Adrenal gland (tissue), 12 donors: ENCODE data around the gene PCARE. TPM values are rescaled to one million over a fixed set of nuclear protein-coding genes. Genes with fewer than 3 reads are reported as not detected.

Experiments used
- DNase-seq, 7 donors: peaks; one replicate each; pipeline ENCODE4 v3.0.0-alpha.2; 2019 to 2020
- H3K27ac ChIP-seq, 5 donors: fragments of 200-600 bp; sonication (generic) in 4 of 5; 1 replicate in 3 of 5; 2 replicates in 2 of 5; pipeline versions ENCODE4 v1.5.1 to v1.8.0; 2016 to 2020; ENCODE audit warnings: mild to moderate bottlenecking in 1 of 5
- H3K27me3 ChIP-seq: fragments of 200-600 bp; 2 replicates; pipeline ENCODE4 v1.8.0; 2021
- H3K36me3 ChIP-seq, 2 donors: fragments of 200-600 bp; replicated peaks in 1 of 2; 1 replicate in 1 of 2; 2 replicates in 1 of 2; pipeline versions ENCODE4 v1.5.1 to v1.8.0; 2018 to 2022
- H3K4me1 ChIP-seq, 2 donors: fragments of 200-600 bp; replicated peaks in 1 of 2; 1 replicate in 1 of 2; 2 replicates in 1 of 2; pipeline versions ENCODE4 v1.5.1 to v1.8.0; 2018 to 2021
- H3K4me3 ChIP-seq, 4 donors: fragments of 200-600 bp; sonication (generic) in 3 of 4; one replicate each; pipeline ENCODE4 v1.5.1; 2016 to 2018
- H3K9me3 ChIP-seq, 3 donors: fragments of 200-600 bp; sonication (generic) in 1 of 3; replicated peaks in 1 of 3; 1 replicate in 2 of 3; 2 replicates in 1 of 3; pipeline versions ENCODE4 v1.5.1 to v1.8.0; 2016 to 2021
- CTCF ChIP-seq, 6 experiments: fragments of 450-650 bp in 4 of 6; fragments of 200-600 bp in 2 of 6; sonication (generic) in 1 of 6; IDR thresholded peaks; 1 replicate in 5 of 6; 2 replicates in 1 of 6; pipeline versions ENCODE4 v1.5.1 to v1.8.0; 2016 to 2021; ENCODE audit warnings: antibody characterized with exemption in 6 of 6, mild to moderate bottlenecking in 2 of 6, moderate library complexity in 1 of 6
- POLR2A ChIP-seq, 2 donors: fragments of 450-650 bp; IDR thresholded peaks; one replicate each; pipeline ENCODE4 v1.6.1; 2017; ENCODE audit warnings: antibody characterized with exemption in 2 of 2, mild to moderate bottlenecking in 2 of 2, moderate library complexity in 1 of 2
- WGBS, 4 donors: extraction: QIAGEN DNeasy Blood & Tissue Kit in 2 of 4; methylation state at CpG; one replicate each; pipeline versions ENCODE4 v1.1.5 to v1.1.7; 2013 to 2017; 5-methylcytosine and 5-hydroxymethylcytosine counted together
- intact Hi-C, 2 donors: fragments of 100-400 bp; cut with DNase I; formaldehyde crosslinking; loops; one replicate each; pipeline versions ENCODE4 v1.14.1 to v1.15.0; 2022 to 2023
- polyA plus RNA-seq, 3 donors: library from polyadenylated mRNA; stranded (reverse); fragments of 200-250 nt in 2 of 3; fragments of 350-450 nt in 1 of 3; fragmentation: Illumina TruSeq in 1 of 3; extraction: RNeasy Lipid Tissue Mini Kit (QIAGEN cat#74804) in 1 of 3; gene quantifications; one replicate each; pipeline ENCODE4 v1.2.3, GENCODE V29; 2013 to 2014
- total RNA-seq, 9 donors: library from RNA; depleted of rRNA in 4 of 9; stranded (reverse); fragments of >200 nt in 4 of 9; fragments of 120-200 nt in 1 of 9; fragmentation: NEBNext Ultra II Directional in 1 of 9; extraction: Animal tissue kit (Norgen Biotek cat#: 25700) in 1 of 9; gene quantifications; one replicate each; pipeline versions ENCODE4 v1.1.0 to v1.2.4, GENCODE V29; 2013 to 2023
- donor health status: healthy with polysubstance abuse.
- donor health status: Bipolar disorder and iron deficiency.
- donor health status: DM: yes; HTN: yes; CAD: no.
- donor health status: DM: no; HTN: no; CAD: no.
- donor health status: DM: no; HTN: no; CAD: no.
- donor health status: DM: yes; HTN: yes; CAD: no.

Gene PCARE
- total and polyA plus RNA-seq, 12 donors: 0.02 to 0.17 (median 0.06) TPM; not detected in 8

GRCh38 chr2:29021886-29022285 lies 52.4 kb downstream of the PCARE start:
- no peaks in the 10 kb centered on the region for H3K27me3 ChIP-seq
- intact Hi-C loops: no loop called here
- no peak for TF ChIP-seq CTCF (IDR thresholded peaks at IDR 0.05)
- TF ChIP-seq POLR2A (IDR thresholded peaks at IDR 0.05): no peak
- 89 to 92% (median 91%) methylated on average over 11 of the region's 11 CpGs for WGBS, 4 donors
- H3K27ac ChIP-seq: no peak overlapping the region
- peaks cover 0 to 4% of the 10 kb centered on the region in 2 donors for H3K4me1 ChIP-seq
- H3K36me3 ChIP-seq: no peaks in the 10 kb centered on the region
- H3K9me3 ChIP-seq: no peaks in the 10 kb centered on the region
- H3K4me3 ChIP-seq: no peak overlapping the region
- DNase-seq: no peak

GRCh38 chr2:29017716-29018435 lies 56.4 kb downstream of the PCARE start:
- Histone ChIP-seq H3K36me3 (no peaks in the 10 kb centered on the region), H3K4me1 (peaks cover 0 to 7% of the 10 kb centered on the region in 2 donors), H3K27ac (peak overlapping the region in 2 of 5 donors; percentile 27 to 49), H3K9me3 (no peaks in the 10 kb centered on the region), H3K27me3 (no peaks in the 10 kb centered on the region), H3K4me3 (no peak overlapping the region)
- intact Hi-C loops: no loop called here
- 72 to 91% (median 89%) methylated on average over 8 to 19 of the region's 19 CpGs for WGBS, 4 donors
- no peak for DNase-seq
- TF ChIP-seq CTCF (IDR thresholded peaks at IDR 0.05): no peak
- no peak for TF ChIP-seq POLR2A (IDR thresholded peaks at IDR 0.05)

- TF ChIP-seq CTCF (IDR thresholded peaks at IDR 0.05) (no peak), POLR2A (IDR thresholded peaks at IDR 0.05) (no peak)
- H3K27me3 ChIP-seq: no peaks in the 10 kb centered on the region
- DNase-seq: peak in 6 of 7 donors; percentile 45 to 82 (median 54)
- intact Hi-C loops: no loop called here
- no peaks in the 10 kb centered on the region for H3K36me3 ChIP-seq
- H3K4me1 ChIP-seq: peaks cover 0 to 20% of the 10 kb centered on the region in 2 donors
- WGBS, 4 donors: 33 to 40% (median 38%) methylated on average over 5 of the region's 5 CpGs
- peak overlapping the region in 3 of 5 donors; percentile 35 to 55 (median 49) for H3K27ac ChIP-seq
- no peaks in the 10 kb centered on the region for H3K9me3 ChIP-seq
- H3K4me3 ChIP-seq: no peak overlapping the region
Observed at GRCh38 chr2:29016504-29016903, 57.8 kb downstream of the PCARE start.

GRCh38 chr2:29015701-29016470 lies 58.4 kb downstream of the PCARE start:
- WGBS, 4 donors: 64 to 71% (median 70%) methylated on average over 17 of the region's 17 CpGs
- no peak overlapping the region for H3K4me3 ChIP-seq
- no peaks in the 10 kb centered on the region for H3K9me3 ChIP-seq
- TF ChIP-seq POLR2A (IDR thresholded peaks at IDR 0.05): no peak
- TF ChIP-seq CTCF (IDR thresholded peaks at IDR 0.05): no peak
- no peaks in the 10 kb centered on the region for H3K27me3 ChIP-seq
- H3K36me3 ChIP-seq: no peaks in the 10 kb centered on the region
- intact Hi-C loops: no loop called here
- peak in 2 of 7 donors; percentile 34 to 69 for DNase-seq
- H3K4me1 ChIP-seq: peaks cover 0 to 23% of the 10 kb centered on the region in 2 donors
- peak overlapping the region in 4 of 5 donors; percentile 28 to 84 (median 48) for H3K27ac ChIP-seq
